ENCODE data around the gene RBPJL. TPM values are rescaled to one million over a fixed set of nuclear protein-coding genes. Genes with fewer than 3 reads are reported as not detected.

The RBPJL gene
- not detected in 2 replicates for total RNA-seq
- long read RNA-seq = 0 reads

DNA sequence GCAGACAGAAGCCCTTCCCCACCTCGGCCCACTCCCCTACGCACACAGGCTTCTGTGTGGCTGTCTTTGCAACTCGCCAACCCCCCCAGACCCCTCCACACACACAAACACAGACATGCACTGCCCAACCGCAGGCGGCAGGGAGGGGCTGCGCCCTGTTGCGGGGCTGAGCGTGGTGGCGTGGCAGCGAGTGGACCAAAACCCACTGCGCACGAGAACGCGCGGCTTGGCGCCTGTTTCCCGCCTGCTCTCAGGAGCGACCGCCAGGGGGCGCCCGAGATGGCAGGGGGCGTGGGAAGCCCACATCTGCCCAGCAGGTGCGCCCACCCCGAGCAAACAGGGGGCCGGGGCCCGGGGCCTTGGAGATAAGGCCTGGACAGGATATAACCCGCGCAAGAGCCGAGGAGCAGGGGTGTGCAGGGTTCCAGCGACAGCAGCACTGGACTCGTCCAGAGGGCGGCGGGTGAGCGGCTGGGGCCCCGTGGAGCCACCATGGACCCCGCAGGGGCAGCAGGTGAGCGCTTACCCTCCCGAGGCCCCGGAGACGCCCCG is at the start of gene RBPJL:
Gene RBPJL, plus strand, starts transcription at position 410 of the 552 bp plus-strand sequence. Its CDS starts 83 bp downstream, at position 493.
- Mint-ChIP-seq H3K27ac (ENCODE audit: unreplicated experiment) (no peak within 1 kb of the TSS), H3K27me3 (ENCODE audit: low read depth) (peaks cover 56% of the 10 kb centered on the region), H3K4me1 (no peaks in the 10 kb centered on the region), H3K4me3 (no peak within 1 kb of the TSS), H3K36me3 (ENCODE audit: low read depth) (no peaks in the 10 kb centered on the region), H3K9me3 (no peaks in the 10 kb centered on the region)
- TF ChIP-seq, protein P1, sequence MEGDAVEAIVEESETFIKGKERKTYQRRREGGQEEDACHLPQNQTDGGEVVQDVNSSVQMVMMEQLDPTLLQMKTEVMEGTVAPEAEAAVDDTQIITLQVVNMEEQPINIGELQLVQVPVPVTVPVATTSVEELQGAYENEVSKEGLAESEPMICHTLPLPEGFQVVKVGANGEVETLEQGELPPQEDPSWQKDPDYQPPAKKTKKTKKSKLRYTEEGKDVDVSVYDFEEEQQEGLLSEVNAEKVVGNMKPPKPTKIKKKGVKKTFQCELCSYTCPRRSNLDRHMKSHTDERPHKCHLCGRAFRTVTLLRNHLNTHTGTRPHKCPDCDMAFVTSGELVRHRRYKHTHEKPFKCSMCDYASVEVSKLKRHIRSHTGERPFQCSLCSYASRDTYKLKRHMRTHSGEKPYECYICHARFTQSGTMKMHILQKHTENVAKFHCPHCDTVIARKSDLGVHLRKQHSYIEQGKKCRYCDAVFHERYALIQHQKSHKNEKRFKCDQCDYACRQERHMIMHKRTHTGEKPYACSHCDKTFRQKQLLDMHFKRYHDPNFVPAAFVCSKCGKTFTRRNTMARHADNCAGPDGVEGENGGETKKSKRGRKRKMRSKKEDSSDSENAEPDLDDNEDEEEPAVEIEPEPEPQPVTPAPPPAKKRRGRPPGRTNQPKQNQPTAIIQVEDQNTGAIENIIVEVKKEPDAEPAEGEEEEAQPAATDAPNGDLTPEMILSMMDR (conservative IDR thresholded peaks at IDR 0.05) = peak; percentile 74
- DNase-seq (ENCODE audit: low read depth, low spot score) = peak; percentile 37

DNA sequence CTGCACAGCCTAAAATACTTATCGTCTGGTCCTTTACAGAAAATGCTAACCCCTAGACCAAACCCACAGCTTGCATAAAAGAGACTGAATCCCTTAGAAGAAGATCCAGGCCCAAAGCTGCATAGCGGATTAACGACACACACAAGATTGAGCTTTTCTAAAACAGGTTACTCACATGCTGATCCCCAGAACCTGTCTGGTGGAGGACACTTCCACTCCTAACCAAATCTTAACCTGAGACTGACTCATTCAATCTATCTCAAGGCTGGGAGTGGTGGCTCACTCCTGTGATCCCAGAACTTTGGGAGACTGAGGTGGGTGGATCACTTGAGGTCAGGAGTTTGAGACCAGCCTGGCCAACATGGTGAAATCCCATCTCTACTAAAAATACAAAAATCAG is 49.5 kb upstream of the RBPJL start:
- Mint-ChIP-seq H3K9me3 (no peaks in the 10 kb centered on the region), H3K4me3 (no peak overlapping the region), H3K27me3 (ENCODE audit: low read depth) (peaks cover 5% of the 10 kb centered on the region), H3K27ac (ENCODE audit: unreplicated experiment) (no peak overlapping the region), H3K4me1 (peaks cover 29% of the 10 kb centered on the region), H3K36me3 (ENCODE audit: low read depth) (no peaks in the 10 kb centered on the region)
- no peak for DNase-seq (ENCODE audit: low read depth, low spot score)
- TF ChIP-seq, protein P1 (conservative IDR thresholded peaks at IDR 0.05) = no peak

- no peaks in the 10 kb centered on the region for H3K36me3 Mint-ChIP-seq (ENCODE audit: low read depth)
- peaks cover 5% of the 10 kb centered on the region for H3K27me3 Mint-ChIP-seq (ENCODE audit: low read depth)
- no peak overlapping the region for H3K4me3 Mint-ChIP-seq
- peaks cover 29% of the 10 kb centered on the region for H3K4me1 Mint-ChIP-seq
- no peak overlapping the region for H3K27ac Mint-ChIP-seq (ENCODE audit: unreplicated experiment)
- DNase-seq (ENCODE audit: low read depth, low spot score) = no peak
- TF ChIP-seq, protein P1 (conservative IDR thresholded peaks at IDR 0.05) = no peak
- no peaks in the 10 kb centered on the region for H3K9me3 Mint-ChIP-seq
These were observed 48.9 kb upstream of the RBPJL start for GRCh38 chr20:45257711-45258110.

DNA sequence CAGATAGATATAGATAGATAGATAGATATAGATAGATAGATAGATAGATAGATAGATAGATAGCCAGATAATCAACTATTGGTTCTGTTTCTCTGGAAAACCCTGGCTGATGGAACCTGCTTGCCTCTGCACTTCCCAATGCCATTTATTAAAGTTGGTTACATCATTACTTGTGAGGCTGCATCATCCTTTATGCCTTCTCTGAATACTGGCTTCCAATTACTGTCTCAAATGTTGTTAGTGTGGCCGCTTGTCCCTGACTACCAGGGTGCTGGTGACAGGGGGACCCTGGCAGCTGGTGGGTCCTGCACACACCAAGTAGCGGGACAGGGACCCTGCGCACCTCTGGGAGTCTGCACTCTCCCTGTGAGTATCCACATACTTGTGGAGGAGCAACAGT is 48.4 kb upstream of the RBPJL start:
- peaks cover 5% of the 10 kb centered on the region for H3K27me3 Mint-ChIP-seq (ENCODE audit: low read depth)
- H3K4me1 Mint-ChIP-seq = peaks cover 29% of the 10 kb centered on the region
- no peak for DNase-seq (ENCODE audit: low read depth, low spot score)
- TF ChIP-seq, protein P1 (conservative IDR thresholded peaks at IDR 0.05) = no peak
- H3K9me3 Mint-ChIP-seq = no peaks in the 10 kb centered on the region
- no peak overlapping the region for H3K27ac Mint-ChIP-seq (ENCODE audit: unreplicated experiment)
- H3K36me3 Mint-ChIP-seq (ENCODE audit: low read depth) = no peaks in the 10 kb centered on the region
- H3K4me3 Mint-ChIP-seq = no peak overlapping the region

- H3K4me1 Mint-ChIP-seq = peaks cover 29% of the 10 kb centered on the region
These were observed 48.0 kb upstream of the RBPJL start for GRCh38 chr20:45258664-45259063.

More at GRCh38 chr20:45258664-45259063, 48.0 kb upstream of the RBPJL start:
- Mint-ChIP-seq H3K36me3 (ENCODE audit: low read depth) (no peaks in the 10 kb centered on the region), H3K9me3 (no peaks in the 10 kb centered on the region), H3K27ac (ENCODE audit: unreplicated experiment) (no peak overlapping the region), H3K4me3 (no peak overlapping the region), H3K27me3 (ENCODE audit: low read depth) (peaks cover 5% of the 10 kb centered on the region)
- DNase-seq (ENCODE audit: low read depth, low spot score) = no peak
- TF ChIP-seq, protein P1 (conservative IDR thresholded peaks at IDR 0.05) = no peak
